MM.1S (cell line): ENCODE data around the gene ARHGAP40.

Experiments used
- DNase-seq: peaks from one replicate; pipeline ENCODE4 v3.0.0-alpha.2; 2015
- H2AFZ ChIP-seq: fragments of 300-600 bp; sonication (generic); 2 replicates; pipeline ENCODE4 v1.6.0; 2016; ENCODE audit warnings: antibody characterized with exemption, low read length
- H3F3A ChIP-seq: fragments of 300-600 bp; sonication (generic); 2 replicates; pipeline ENCODE4 v1.6.1; 2016; ENCODE audit warnings: mild to moderate bottlenecking, antibody characterized with exemption, low read length, moderate library complexity, mixed read lengths; ENCODE audit not compliant: insufficient read depth
- H3K27ac ChIP-seq: fragments of 300-600 bp; sonication (generic); 2 replicates; pipeline ENCODE4 v1.5.1; 2016; ENCODE audit warnings: mild to moderate bottlenecking, low read length
- H3K27me3 ChIP-seq: fragments of 300-600 bp; sonication (generic); replicated peaks from 2 replicates; pipeline ENCODE4 v1.6.0; 2016; ENCODE audit warnings: low read length; ENCODE audit not compliant: insufficient read depth
- H3K36me3 ChIP-seq: fragments of 300-600 bp; sonication (generic); replicated peaks from 2 replicates; pipeline ENCODE4 v1.6.1; 2016; ENCODE audit warnings: mild to moderate bottlenecking, low read length, mixed read lengths; ENCODE audit not compliant: insufficient read depth
- H3K4me1 ChIP-seq: fragments of 300-600 bp; sonication (generic); 2 replicates; pipeline ENCODE4 v1.6.1; 2016; ENCODE audit warnings: low read length, mixed read lengths
- H3K4me2 ChIP-seq: fragments of 300-600 bp; sonication (generic); 2 replicates; pipeline ENCODE4 v1.6.0; 2016; ENCODE audit warnings: low read depth, low read length
- H3K4me3 ChIP-seq: fragments of 300-600 bp; sonication (generic); 2 replicates; pipeline ENCODE4 v1.5.1; 2016; ENCODE audit warnings: low read length, mixed read lengths
- H3K79me2 ChIP-seq: fragments of 300-600 bp; sonication (generic); 2 replicates; pipeline ENCODE4 v1.6.1; 2016; ENCODE audit warnings: mixed run types, low read length, mixed read lengths
- H3K9ac ChIP-seq: fragments of 300-600 bp; sonication (generic); 2 replicates; pipeline ENCODE4 v1.6.1; 2016; ENCODE audit warnings: low read length, mixed read lengths
- H3K9me2 ChIP-seq: fragments of 300-600 bp; sonication (generic); replicated peaks from 2 replicates; pipeline ENCODE4 v1.6.1; 2016; ENCODE audit warnings: mild to moderate bottlenecking, low read length, mixed read lengths; ENCODE audit not compliant: insufficient read depth
- H3K9me3 ChIP-seq: fragments of 300-600 bp; sonication (generic); replicated peaks from 2 replicates; pipeline ENCODE4 v1.6.1; 2016; ENCODE audit warnings: mild to moderate bottlenecking, low read length, mixed read lengths; ENCODE audit not compliant: insufficient read depth
- H4K20me1 ChIP-seq: fragments of 300-600 bp; sonication (generic); 2 replicates; pipeline ENCODE4 v1.6.1; 2016; ENCODE audit warnings: mild to moderate bottlenecking, low read length, moderate library complexity, mixed read lengths; ENCODE audit not compliant: insufficient read depth
- CTCF ChIP-seq: fragments of 300-600 bp; sonication (generic); IDR thresholded peaks from 2 replicates; pipeline ENCODE4 v1.5.1; 2016; ENCODE audit warnings: antibody characterized with exemption, low read length, mixed read lengths
- EZH2 ChIP-seq: fragments of 300-600 bp; sonication (generic); optimal IDR thresholded peaks from 2 replicates; pipeline ENCODE3; 2017; ENCODE audit warnings: low read depth, mild to moderate bottlenecking, antibody characterized with exemption, low read length, mixed read lengths
- EZH2phosphoT487 ChIP-seq: fragments of 300-600 bp; sonication (generic); IDR thresholded peaks from 2 replicates; pipeline ENCODE4 v1.6.1; 2018; ENCODE audit warnings: antibody characterized with exemption, low read length

Gene ARHGAP40

GRCh38 chr20:38623061-38623460 lies 21.5 kb downstream of the ARHGAP40 start:
- Histone ChIP-seq H3K27ac (no peak overlapping the region), H3K79me2 (no peaks in the 10 kb centered on the region), H3K9me2 (no peaks in the 10 kb centered on the region), H3K27me3 (no peaks in the 10 kb centered on the region), H3K9me3 (no peaks in the 10 kb centered on the region), H3F3A (no peaks in the 10 kb centered on the region), H4K20me1 (no peaks in the 10 kb centered on the region), H2AFZ (no peak overlapping the region), H3K4me2 (no peak overlapping the region), H3K4me3 (no peak overlapping the region), H3K4me1 (no peaks in the 10 kb centered on the region), H3K36me3 (no peaks in the 10 kb centered on the region), H3K9ac (no peak overlapping the region)
- DNase-seq = no peak
- TF ChIP-seq EZH2 (no peak), EZH2phosphoT487 (no peak), CTCF (no peak)

GRCh38 chr20:38624084-38624483 lies 22.5 kb downstream of the ARHGAP40 start:
- Histone ChIP-seq H4K20me1 (no peaks in the 10 kb centered on the region), H3K36me3 (no peaks in the 10 kb centered on the region), H3K9me2 (no peaks in the 10 kb centered on the region), H3K4me2 (no peak overlapping the region), H3F3A (no peaks in the 10 kb centered on the region), H3K4me3 (no peak overlapping the region), H3K27ac (no peak overlapping the region), H3K9ac (no peak overlapping the region), H3K27me3 (no peaks in the 10 kb centered on the region), H3K9me3 (no peaks in the 10 kb centered on the region), H2AFZ (no peak overlapping the region), H3K4me1 (no peaks in the 10 kb centered on the region), H3K79me2 (no peaks in the 10 kb centered on the region)
- TF ChIP-seq EZH2 (no peak), CTCF (no peak), EZH2phosphoT487 (no peak)
- DNase-seq = no peak

- no peaks in the 10 kb centered on the region for H3K4me1 ChIP-seq
- no peaks in the 10 kb centered on the region for H3F3A ChIP-seq
- H3K9me3 ChIP-seq = no peaks in the 10 kb centered on the region
- no peak for DNase-seq
- no peak overlapping the region for H3K9ac ChIP-seq
- no peak overlapping the region for H3K4me3 ChIP-seq
- no peak overlapping the region for H3K4me2 ChIP-seq
- no peaks in the 10 kb centered on the region for H4K20me1 ChIP-seq
- H3K36me3 ChIP-seq = no peaks in the 10 kb centered on the region
- H3K27me3 ChIP-seq = no peaks in the 10 kb centered on the region
- H2AFZ ChIP-seq = no peak overlapping the region
- no peaks in the 10 kb centered on the region for H3K79me2 ChIP-seq
- H3K9me2 ChIP-seq = no peaks in the 10 kb centered on the region
- no peak overlapping the region for H3K27ac ChIP-seq
- TF ChIP-seq EZH2 = no peak
- no peak for TF ChIP-seq EZH2phosphoT487
- no peak for TF ChIP-seq CTCF
Observed at GRCh38 chr20:38625896-38626295, 24.3 kb downstream of the ARHGAP40 start.
